SK-N-SH (cell line): Measurements from ENCODE around the gene CDKAL1. TPM values are rescaled to one million over a fixed set of nuclear protein-coding genes. Genes with fewer than 3 reads are reported as not detected.

Experiments used
- CTCF ChIA-PET: fragments of 300-600, 350-600 bp; formaldehyde crosslinking; extraction: SDS; loops from one replicate; lab custom pipeline; 2021; lab: Yijun Ruan, JAX
- POLR2A ChIA-PET: fragments of 350-600 bp; sonication (Branson Sonifier 250); formaldehyde crosslinking; extraction: SDS; loops from one replicate; lab custom pipeline; 2020; ENCODE audit warnings: antibody characterized with exemption, inconsistent platforms; lab: Yijun Ruan, JAX
- DNase-seq: peaks from one replicate; pipeline ENCODE4 v3.0.0; 2012
- H2AFZ ChIP-seq: fragments of 200-600 bp; sonication (generic); 2 replicates; pipeline ENCODE4 v1.8.1; 2016; ENCODE audit warnings: antibody characterized with exemption, mild to moderate bottlenecking, low read depth
- H3F3A ChIP-seq: fragments of 200-600 bp; sonication (generic); replicated peaks from 2 replicates; pipeline ENCODE3; 2016; ENCODE audit warnings: antibody characterized with exemption, mild to moderate bottlenecking; ENCODE audit not compliant: insufficient read depth
- H3K27ac ChIP-seq, 2 experiments: fragments of 200-500 bp in 1 of 2; fragments of 200-600 bp in 1 of 2; sonication (Bioruptor generic) in 1 of 2; sonication (generic), shearing (Covaris generic) in 1 of 2; 2 replicates each; pipeline versions ENCODE4 v1.5.1 to v1.6.1; 2014 to 2016; ENCODE audit warnings: low read depth in 2 of 2, inconsistent platforms in 1 of 2, low read length in 1 of 2, mild to moderate bottlenecking in 1 of 2, mixed read lengths in 1 of 2
- H3K27me3 ChIP-seq: fragments of 200-600 bp; sonication (generic), shearing (Covaris generic); 2 replicates; pipeline ENCODE4 v1.6.1; 2016; ENCODE audit warnings: mixed run types; ENCODE audit not compliant: insufficient read depth
- H3K36me3 ChIP-seq, 2 experiments: fragments of 200-500 bp in 1 of 2; fragments of 200-600 bp in 1 of 2; sonication (Bioruptor generic) in 1 of 2; sonication (generic) in 1 of 2; replicated peaks in 1 of 2; 2 replicates each; pipeline versions ENCODE3 to v1.5.1; 2014 to 2016; ENCODE audit warnings: low read length in 1 of 2, mild to moderate bottlenecking in 1 of 2; ENCODE audit not compliant: insufficient read depth in 2 of 2, control insufficient read depth in 1 of 2
- H3K4me1 ChIP-seq, 2 experiments: fragments of 200-500 bp in 1 of 2; fragments of 200-600 bp in 1 of 2; sonication (Bioruptor generic) in 1 of 2; sonication (generic), shearing (Covaris generic) in 1 of 2; 2 replicates each; pipeline versions ENCODE4 v1.5.1 to v1.6.1; 2014 to 2016; ENCODE audit warnings: low read depth in 1 of 2, low read length in 1 of 2, mixed run types in 1 of 2; ENCODE audit not compliant: insufficient read depth in 2 of 2, control insufficient read depth in 1 of 2
- H3K4me2 ChIP-seq: fragments of 200-600 bp; sonication (generic), shearing (Covaris generic); 2 replicates; pipeline ENCODE4 v1.6.1; 2017; ENCODE audit warnings: mixed run types
- H3K4me3 ChIP-seq, 2 experiments: fragments of 200-500 bp in 1 of 2; fragments of 200-600 bp in 1 of 2; sonication (Bioruptor generic) in 1 of 2; sonication (generic), shearing (Covaris generic) in 1 of 2; 2 replicates each; pipeline versions ENCODE4 v1.5.1 to v1.8.1; 2014 to 2016; ENCODE audit warnings: low read depth in 2 of 2, inconsistent platforms in 1 of 2, low read length in 1 of 2, mild to moderate bottlenecking in 1 of 2, mixed read lengths in 1 of 2, moderate library complexity in 1 of 2
- H3K79me2 ChIP-seq: fragments of 200-600 bp; sonication (generic); 2 replicates; pipeline ENCODE4 v1.8.1; 2017; ENCODE audit warnings: mild to moderate bottlenecking; ENCODE audit not compliant: insufficient read depth
- H3K9ac ChIP-seq: fragments of 200-600 bp; sonication (generic); 2 replicates; pipeline ENCODE4 v1.6.1; 2017; ENCODE audit warnings: mixed run types
- H3K9me2 ChIP-seq: fragments of 200-600 bp; sonication (generic); 2 replicates; pipeline ENCODE4 v1.6.1; 2017; ENCODE audit warnings: mixed run types
- H3K9me3 ChIP-seq: fragments of 200-600 bp; sonication (generic); 2 replicates; pipeline ENCODE4 v1.6.1; 2017; ENCODE audit warnings: mixed run types, mild to moderate bottlenecking, moderate library complexity
- H4K20me1 ChIP-seq: fragments of 200-600 bp; sonication (generic); 2 replicates; pipeline ENCODE4 v1.6.1; 2017; ENCODE audit warnings: mild to moderate bottlenecking, mixed run types; ENCODE audit not compliant: insufficient read depth
- CTCF ChIP-seq: fragments of 200-600 bp; sonication (generic); IDR thresholded peaks from 2 replicates; pipeline ENCODE4 v1.6.1; 2017; ENCODE audit warnings: antibody characterized with exemption, mild to moderate bottlenecking, moderate library complexity
- EP300 ChIP-seq, 2 experiments: IDR thresholded peaks; 2 replicates each; pipeline versions ENCODE4 v1.4.0 to v1.6.1; 2012; ENCODE audit warnings: borderline replicate concordance in 1 of 2, low read depth in 1 of 2, low read length in 1 of 2
- FOSL2 ChIP-seq: IDR thresholded peaks from 2 replicates; pipeline ENCODE4 v1.4.0; 2012; ENCODE audit warnings: low read depth, mild to moderate bottlenecking, moderate library complexity, borderline replicate concordance
- GABPA ChIP-seq: IDR thresholded peaks from 2 replicates; pipeline ENCODE4 v1.4.0; 2012; ENCODE audit warnings: low read depth, mild to moderate bottlenecking
- GATA2 ChIP-seq: sonication (generic); formaldehyde crosslinking; IDR thresholded peaks from 2 replicates; pipeline ENCODE4 v1.5.0; 2020; ENCODE audit warnings: mild to moderate bottlenecking, missing genetic modification reagents
- MXI1 ChIP-seq: IDR thresholded peaks from 2 replicates; pipeline ENCODE4 v1.6.1; 2012; ENCODE audit warnings: mild to moderate bottlenecking, low read depth, low read length, improper control_type of control experiment
- NFIC ChIP-seq: IDR thresholded peaks from 2 replicates; pipeline ENCODE4 v1.4.0; 2012; ENCODE audit warnings: borderline replicate concordance
- RAD21 ChIP-seq: IDR thresholded peaks from 2 replicates; pipeline ENCODE4 v1.6.1; 2012; ENCODE audit warnings: mild to moderate bottlenecking, low read length
- RCOR1 ChIP-seq: fragments of 150-350 bp; IDR thresholded peaks from 2 replicates; pipeline ENCODE4 v1.6.1; 2017; ENCODE audit warnings: antibody characterized with exemption, low read length
- RFX5 ChIP-seq: IDR thresholded peaks from 2 replicates; pipeline ENCODE4 v1.6.1; 2012; ENCODE audit warnings: mild to moderate bottlenecking, improper control_type of control experiment, low read length
- SIN3A ChIP-seq: IDR thresholded peaks from 2 replicates; pipeline ENCODE4 v1.6.1; 2012; ENCODE audit warnings: low read depth, mild to moderate bottlenecking, low read length, moderate library complexity, borderline replicate concordance
- TAF1 ChIP-seq: IDR thresholded peaks from 2 replicates; pipeline ENCODE4 v1.6.1; 2012; ENCODE audit warnings: low read depth, mild to moderate bottlenecking, low read length, moderate library complexity, borderline replicate concordance
- TCF12 ChIP-seq: IDR thresholded peaks from 2 replicates; pipeline ENCODE4 v1.4.0; 2012
- TEAD4 ChIP-seq: IDR thresholded peaks from 2 replicates; pipeline ENCODE4 v1.4.0; 2012; ENCODE audit warnings: mild to moderate bottlenecking, borderline replicate concordance; ENCODE audit not compliant: insufficient read depth
- USF1 ChIP-seq: IDR thresholded peaks from 2 replicates; pipeline ENCODE4 v1.4.0; 2012; ENCODE audit warnings: low read depth, borderline replicate concordance
- YY1 ChIP-seq: IDR thresholded peaks from 2 replicates; pipeline ENCODE4 v1.4.0; 2012; ENCODE audit warnings: low read depth, mild to moderate bottlenecking
- WGBS: methylation state at CpG from one replicate; pipeline ENCODE4 v1.1.6; 2017; ENCODE audit warnings: low lambda C conversion rate; 5-methylcytosine and 5-hydroxymethylcytosine counted together
- polyA plus RNA-seq, 3 experiments: library from polyadenylated mRNA; depleted of rRNA; stranded (reverse); fragments of >200 nt; gene quantifications; 2 replicates each; pipeline ENCODE4 v1.2.3, GENCODE V29; 2012
- TF ChIP-seq, protein P1 (sequence below): fragments of 150-350 bp; IDR thresholded peaks from 2 replicates; pipeline ENCODE4 v1.6.1; 2017; ENCODE audit warnings: antibody characterized with exemption, low read length, low read depth, borderline replicate concordance

The CDKAL1 gene
- polyA plus RNA-seq, 1 of the 3 experiments (the other 2 are of a cell fraction) = 2.6 TPM

GRCh38 chr6:20911712-20912111 lies 377.5 kb downstream of the CDKAL1 start:
- Histone ChIP-seq H3K36me3 (peaks cover 0 to 5% of the 10 kb centered on the region in 2 experiments), H4K20me1 (no peaks in the 10 kb centered on the region), H3K9me3 (0 out of 2 replicates have a peak, but pooled peaks cover 5% of the 10 kb centered on the region), H2AFZ (no peak overlapping the region), H3K4me3 (no peak overlapping the region), H3K4me1 (no peaks in the 10 kb centered on the region; a peak in 1 of 4 replicates), H3K27me3 (no peaks in the 10 kb centered on the region), H3K27ac (no peak overlapping the region), H3F3A (no peaks in the 10 kb centered on the region), H3K4me2 (no peak overlapping the region), H3K9me2 (no peaks in the 10 kb centered on the region), H3K9ac (no peak overlapping the region), H3K79me2 (no peaks in the 10 kb centered on the region)
- CTCF ChIA-PET = interaction anchor here (0.7 kb wide), 1 partner anchor 1719 kb away, joined by 3 read pairs; no protein-coding TSS in a partner anchor
- POLR2A ChIA-PET = no interaction called here
- 92% methylated on average over 1 of the region's 1 CpG for WGBS
- no peak for DNase-seq
- no peak for TF ChIP-seq RFX5
- TF ChIP-seq TEAD4 = no peak
- TF ChIP-seq, protein P1, sequence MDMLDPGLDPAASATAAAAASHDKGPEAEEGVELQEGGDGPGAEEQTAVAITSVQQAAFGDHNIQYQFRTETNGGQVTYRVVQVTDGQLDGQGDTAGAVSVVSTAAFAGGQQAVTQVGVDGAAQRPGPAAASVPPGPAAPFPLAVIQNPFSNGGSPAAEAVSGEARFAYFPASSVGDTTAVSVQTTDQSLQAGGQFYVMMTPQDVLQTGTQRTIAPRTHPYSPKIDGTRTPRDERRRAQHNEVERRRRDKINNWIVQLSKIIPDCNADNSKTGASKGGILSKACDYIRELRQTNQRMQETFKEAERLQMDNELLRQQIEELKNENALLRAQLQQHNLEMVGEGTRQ = no peak
- TF ChIP-seq EP300 (IDR thresholded peaks at IDR 0.05; ENCODE audit: borderline replicate concordance in 1 of 2, low read depth in 1 of 2, low read length in 1 of 2) = no peak

- no peaks in the 10 kb centered on the region for H3K79me2 ChIP-seq
- ChIA-PET CTCF (no interaction called here), POLR2A (no interaction called here)
- H3K27ac ChIP-seq = no peak overlapping the region
- no peak overlapping the region for H3K4me2 ChIP-seq
- H3K9me2 ChIP-seq = no peaks in the 10 kb centered on the region
- no peak overlapping the region for H3K9ac ChIP-seq
- no peaks in the 10 kb centered on the region for H4K20me1 ChIP-seq
- 100% methylated on average over 1 of the region's 1 CpG for WGBS
- peaks cover 0 to 5% of the 10 kb centered on the region in 2 experiments for H3K36me3 ChIP-seq
- H3K4me3 ChIP-seq = no peak overlapping the region
- DNase-seq = no peak
- TF ChIP-seq RAD21 (no peak), MXI1 (no peak), GABPA (no peak), TCF12 (no peak), YY1 (no peak), USF1 (no peak), FOSL2 (no peak), RCOR1 (no peak), NFIC (no peak), CTCF (no peak), GATA2 (CRISPR knock-in tag) (no peak), TAF1 (no peak), SIN3A (no peak), RFX5 (no peak), EP300 (IDR thresholded peaks at IDR 0.05; ENCODE audit: borderline replicate concordance in 1 of 2, low read depth in 1 of 2, low read length in 1 of 2) (no peak)
- TF ChIP-seq, protein P1 = no peak
- H3K9me3 ChIP-seq = 0 out of 2 replicates have a peak, but pooled peaks cover 5% of the 10 kb centered on the region
- H2AFZ ChIP-seq = no peak overlapping the region
- no peaks in the 10 kb centered on the region for H3K27me3 ChIP-seq
- no peaks in the 10 kb centered on the region for H3F3A ChIP-seq
- no peaks in the 10 kb centered on the region; a peak in 1 of 4 replicates for H3K4me1 ChIP-seq
These were observed 380.9 kb downstream of the CDKAL1 start for GRCh38 chr6:20915156-20915555.
